BJ (cell line): ENCODE data around the gene SH3D19. TPM values are rescaled to one million over a fixed set of nuclear protein-coding genes. Genes with fewer than 3 reads are reported as not detected.

Source experiments
- CTCF ChIA-PET: fragments of 350-600 bp; formaldehyde crosslinking; extraction: SDS; loops from one replicate; lab custom pipeline; 2021; ENCODE audit warnings: antibody characterized with exemption, inconsistent platforms; lab: Yijun Ruan, JAX
- POLR2A ChIA-PET: fragments of 300-600 bp; sonication (Branson Sonifier 250); formaldehyde crosslinking; extraction: SDS; loops from one replicate; lab custom pipeline; 2021; ENCODE audit warnings: antibody characterized with exemption; lab: Charles Lee
- DNase-seq: peaks from one replicate; pipeline ENCODE4 v3.0.0-alpha.2; 2011; ENCODE audit warnings: low read depth
- H3K27me3 ChIP-seq: 2 replicates; pipeline ENCODE4 v1.6.0; 2011; ENCODE audit warnings: low read length; ENCODE audit not compliant: control insufficient read depth, insufficient read depth
- H3K36me3 ChIP-seq: 2 replicates; pipeline ENCODE4 v1.5.1; 2011; ENCODE audit warnings: low read length; ENCODE audit not compliant: control insufficient read depth, insufficient read depth
- H3K4me3 ChIP-seq: 2 replicates; pipeline ENCODE4 v1.5.1; 2011; ENCODE audit warnings: low read depth, mild to moderate bottlenecking, control low read depth, low read length
- polyA plus RNA-seq: library from polyadenylated mRNA; depleted of rRNA; stranded (reverse); fragments of >200 nt; gene quantifications from 2 replicates; pipeline ENCODE4 v1.2.3, GENCODE V29; 2011
- TF ChIP-seq, protein P1 (sequence below): IDR thresholded peaks from 2 replicates; pipeline ENCODE4 v1.5.1; 2011; ENCODE audit warnings: low read depth, mild to moderate bottlenecking, control low read depth, inconsistent platforms, low read length, moderate library complexity; ENCODE audit not compliant: insufficient read depth

The SH3D19 gene
- polyA plus RNA-seq, 1 experiment = 16.2 TPM

DNA sequence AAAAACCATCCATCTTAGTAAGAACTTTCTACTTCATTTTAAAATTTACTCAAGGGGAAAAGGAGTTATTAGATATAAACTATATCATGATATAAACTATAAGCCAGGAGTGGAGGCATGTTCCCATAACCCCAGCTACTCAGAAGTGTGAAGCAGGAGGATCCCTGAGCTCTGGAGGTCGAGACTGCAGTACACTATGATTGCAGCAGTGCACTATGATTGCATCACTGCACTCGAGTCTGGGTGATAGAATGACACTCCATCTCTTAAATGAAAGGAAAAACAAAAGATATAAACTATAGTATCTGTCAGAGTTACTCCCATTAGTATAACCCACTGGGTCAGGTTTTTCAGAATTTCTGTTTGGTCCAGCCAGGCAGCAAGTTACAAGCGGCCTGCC, 178.4 kb downstream of the SH3D19 start:
- DNase-seq = no peak
- H3K27me3 ChIP-seq = no peaks in the 10 kb centered on the region
- ChIA-PET CTCF (interaction anchor here (1.0 kb wide), 2 partner anchors 18 to 19 kb away, joined by 3 read pairs; no protein-coding TSS in a partner anchor), POLR2A (no interaction called here)
- H3K36me3 ChIP-seq = peaks cover 1% of the 10 kb centered on the region; the same call in 1 of the 2 replicates
- TF ChIP-seq, protein P1, sequence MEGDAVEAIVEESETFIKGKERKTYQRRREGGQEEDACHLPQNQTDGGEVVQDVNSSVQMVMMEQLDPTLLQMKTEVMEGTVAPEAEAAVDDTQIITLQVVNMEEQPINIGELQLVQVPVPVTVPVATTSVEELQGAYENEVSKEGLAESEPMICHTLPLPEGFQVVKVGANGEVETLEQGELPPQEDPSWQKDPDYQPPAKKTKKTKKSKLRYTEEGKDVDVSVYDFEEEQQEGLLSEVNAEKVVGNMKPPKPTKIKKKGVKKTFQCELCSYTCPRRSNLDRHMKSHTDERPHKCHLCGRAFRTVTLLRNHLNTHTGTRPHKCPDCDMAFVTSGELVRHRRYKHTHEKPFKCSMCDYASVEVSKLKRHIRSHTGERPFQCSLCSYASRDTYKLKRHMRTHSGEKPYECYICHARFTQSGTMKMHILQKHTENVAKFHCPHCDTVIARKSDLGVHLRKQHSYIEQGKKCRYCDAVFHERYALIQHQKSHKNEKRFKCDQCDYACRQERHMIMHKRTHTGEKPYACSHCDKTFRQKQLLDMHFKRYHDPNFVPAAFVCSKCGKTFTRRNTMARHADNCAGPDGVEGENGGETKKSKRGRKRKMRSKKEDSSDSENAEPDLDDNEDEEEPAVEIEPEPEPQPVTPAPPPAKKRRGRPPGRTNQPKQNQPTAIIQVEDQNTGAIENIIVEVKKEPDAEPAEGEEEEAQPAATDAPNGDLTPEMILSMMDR = no peak
- no peak overlapping the region for H3K4me3 ChIP-seq

DNA sequence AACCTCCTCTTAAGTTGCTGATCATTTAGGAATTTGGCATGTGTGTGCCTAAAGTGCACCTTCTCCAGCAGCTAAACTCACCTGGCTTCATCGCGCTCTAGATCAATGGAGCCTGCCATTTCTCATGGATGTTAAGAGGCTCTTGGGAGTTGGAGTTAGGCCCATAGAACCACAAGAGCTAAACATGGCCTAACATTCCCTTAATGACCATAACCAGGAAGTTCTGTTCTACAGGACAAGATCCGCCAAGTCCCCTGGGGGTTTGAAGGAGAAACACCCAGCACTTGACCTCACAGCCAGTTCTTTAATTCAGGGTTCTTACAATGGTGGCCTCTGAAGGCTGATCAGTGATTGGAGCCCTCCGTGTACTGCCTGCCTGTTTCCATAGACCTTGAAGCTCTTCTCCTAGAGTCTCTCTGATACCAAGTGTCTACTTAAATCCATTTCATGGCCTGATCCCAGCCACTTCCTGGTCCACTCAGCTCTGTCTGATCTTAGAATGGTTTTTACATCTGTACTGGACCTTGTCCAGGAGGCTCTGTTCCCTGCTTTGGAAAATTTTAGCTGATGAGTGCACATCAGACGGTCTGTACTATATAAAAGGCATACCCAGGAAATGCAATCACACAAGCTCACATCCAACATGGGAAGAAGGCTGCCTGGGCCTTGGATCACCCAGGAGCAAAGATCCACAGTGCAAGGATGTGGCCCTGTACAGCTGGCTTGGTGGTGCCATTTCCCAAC, 180.9 kb downstream of the SH3D19 start:
- ChIA-PET POLR2A (no interaction called here), CTCF (interaction anchor here (0.5 to 1.4 kb wide), 3 partner anchors 16 to 398 kb away, joined by 3 to 4 read pairs (median 3); no protein-coding TSS in a partner anchor)
- Histone ChIP-seq H3K36me3 (peaks cover 1% of the 10 kb centered on the region; the same call in 1 of the 2 replicates), H3K27me3 (no peaks in the 10 kb centered on the region), H3K4me3 (no peak overlapping the region)
- TF ChIP-seq, protein P1 = no peak
- no peak for DNase-seq

DNA sequence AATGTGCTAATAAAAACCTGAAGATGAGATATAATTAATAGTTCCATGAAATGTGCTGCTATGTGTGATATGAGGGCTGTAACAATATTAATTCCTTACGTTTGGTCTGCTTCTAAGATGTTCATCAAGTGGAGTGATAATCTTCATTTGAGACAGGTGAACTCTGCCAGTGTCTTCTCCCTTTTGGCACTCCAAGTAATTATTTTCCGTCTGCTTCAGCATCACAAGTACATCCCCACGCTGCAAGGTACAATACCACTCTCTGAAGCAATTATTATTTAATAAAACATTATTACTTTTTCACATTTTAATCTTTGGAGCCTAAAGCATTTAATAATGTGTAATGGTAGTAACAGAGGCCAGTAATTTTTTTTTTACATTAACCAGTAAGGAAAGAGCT, 181.6 kb downstream of the SH3D19 start:
- ChIA-PET POLR2A (no interaction called here), CTCF (interaction anchor here (1.4 kb wide), 1 partner anchor 16 kb away, joined by 3 read pairs; no protein-coding TSS in a partner anchor)
- no peaks in the 10 kb centered on the region for H3K27me3 ChIP-seq
- TF ChIP-seq, protein P1 = no peak
- H3K36me3 ChIP-seq = peaks cover 1% of the 10 kb centered on the region; the same call in 1 of the 2 replicates
- H3K4me3 ChIP-seq = no peak overlapping the region
- no peak for DNase-seq

DNA sequence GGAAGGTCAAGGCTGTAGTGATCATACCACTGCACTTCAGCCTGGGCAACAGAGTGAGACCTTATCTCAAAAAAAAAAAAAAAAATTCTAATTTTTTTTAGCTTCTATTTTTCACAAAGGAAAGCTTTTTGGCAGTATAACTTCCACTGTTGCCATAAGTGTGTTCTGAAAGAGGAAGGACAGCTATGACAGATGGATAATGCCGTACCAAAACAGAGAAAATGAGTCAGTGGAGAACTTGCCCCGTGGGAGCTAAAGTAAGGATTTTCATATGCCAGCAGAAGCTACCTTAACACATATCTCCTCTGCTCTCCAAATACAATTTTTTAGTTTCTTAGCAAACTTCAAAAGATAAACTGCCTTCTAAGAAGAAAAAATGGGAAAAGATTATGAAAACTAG, 182.2 kb downstream of the SH3D19 start:
- Histone ChIP-seq H3K4me3 (no peak overlapping the region), H3K36me3 (peaks cover 1% of the 10 kb centered on the region; the same call in 1 of the 2 replicates), H3K27me3 (no peaks in the 10 kb centered on the region)
- ChIA-PET CTCF (interaction anchor here (0.6 to 1.0 kb wide), 2 partner anchors 26 to 179 kb away, joined by 3 to 4 read pairs; no protein-coding TSS in a partner anchor), POLR2A (no interaction called here)
- DNase-seq = no peak
- TF ChIP-seq, protein P1 = no peak

DNA sequence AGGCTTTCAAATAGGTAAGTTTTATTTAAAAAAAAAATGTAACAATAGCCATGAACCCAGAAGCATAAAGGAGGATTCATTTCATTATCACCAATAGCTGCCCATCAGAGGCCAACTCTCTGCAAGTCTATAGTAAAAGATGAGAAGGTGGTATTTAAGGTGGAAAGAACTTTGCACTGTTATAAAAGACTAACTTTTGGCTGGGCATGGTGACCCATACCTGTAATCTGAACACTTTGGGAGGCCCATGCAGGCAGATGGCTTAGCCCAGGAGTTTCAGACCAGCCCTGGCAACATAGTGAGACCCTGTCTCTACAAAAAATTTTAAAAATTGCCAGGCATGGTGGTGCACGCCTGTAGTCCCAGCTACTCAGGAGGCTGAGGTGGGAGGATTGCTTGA, 182.6 kb downstream of the SH3D19 start:
- Histone ChIP-seq H3K27me3 (no peaks in the 10 kb centered on the region), H3K36me3 (peaks cover 1% of the 10 kb centered on the region; the same call in 1 of the 2 replicates), H3K4me3 (no peak overlapping the region)
- DNase-seq = no peak
- TF ChIP-seq, protein P1 = no peak
- POLR2A ChIA-PET = no interaction called here
- CTCF ChIA-PET = interaction anchor here (0.6 to 1.0 kb wide), 2 partner anchors 25 to 179 kb away, joined by 3 to 4 read pairs; no protein-coding TSS in a partner anchor
